ENCODE measurements around the gene WDPCP.
"Not testable (repeated sequence)": the region's sequence is repeated elsewhere in the genome, so short reads cannot be mapped to it uniquely, and the experiment has no call there.

DNA sequence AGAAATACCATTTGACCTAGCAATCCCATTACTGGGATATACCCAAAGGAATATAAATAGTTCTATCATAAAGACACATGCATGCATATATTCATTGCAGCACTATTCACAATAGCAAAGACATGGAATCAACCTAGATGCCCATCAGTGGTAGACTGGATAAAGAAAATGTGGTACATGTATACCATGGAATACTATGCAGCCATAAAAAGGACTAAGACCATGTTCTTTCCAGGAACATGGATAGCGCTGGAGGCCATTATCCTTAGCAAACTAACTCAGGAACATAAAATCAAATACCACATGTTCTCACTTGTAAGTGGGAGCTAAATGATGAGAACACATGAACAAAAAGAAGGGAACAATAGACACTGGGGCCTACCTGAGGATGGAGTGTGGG is 119.0 kb downstream of the WDPCP start:
- TF ChIP-seq CTCF, POLR2A (IDR thresholded peaks at IDR 0.05): not testable (repeated sequence)
